ENCODE measurements around the gene NTRK3. TPM values are rescaled to one million over a fixed set of nuclear protein-coding genes. Genes with fewer than 3 reads are reported as not detected.

NTRK3 gene
- total RNA-seq, 3 donors from 2014 or later (not counting 1 experiment from before 2014, with no cell fraction given), result not detected

DNA sequence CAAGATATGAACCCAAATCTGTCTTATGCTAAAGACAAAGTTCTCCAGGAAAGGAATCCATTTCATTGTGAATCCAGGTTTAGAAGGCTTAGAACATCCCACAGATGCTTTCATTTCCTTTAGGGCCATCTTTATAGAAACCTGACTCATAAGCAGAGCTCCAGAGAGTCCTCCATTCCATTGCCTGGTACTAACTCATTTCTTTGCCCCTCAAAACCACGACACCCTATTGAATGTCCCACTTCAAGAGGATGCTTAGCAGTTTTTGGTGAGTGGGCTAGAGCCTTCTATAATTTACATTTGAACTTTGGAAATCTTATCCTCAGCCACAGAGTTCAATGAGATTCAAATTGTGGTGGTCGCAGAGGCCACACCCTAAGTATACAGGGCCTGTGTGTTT is 325.0 kb downstream of the NTRK3 start:
- WGBS (ENCODE audit: insufficient coverage), result 91% methylated on average over 1 of the region's 2 CpGs
- Histone ChIP-seq H3K9me3 (ENCODE audit: control insufficient read depth, insufficient read depth, low read length) (no peaks in the 10 kb centered on the region), H3K4me1 (ENCODE audit: control insufficient read depth, insufficient read depth, low read length) (no peaks in the 10 kb centered on the region), H3K27me3 (ENCODE audit: control insufficient read depth, insufficient read depth, low read length) (no peaks in the 10 kb centered on the region), H3K27ac (ENCODE audit: low read length) (no peak overlapping the region), H3K36me3 (ENCODE audit: control insufficient read depth, insufficient read depth, low read length) (no peaks in the 10 kb centered on the region), H3K4me3 (ENCODE audit: low read length) (no peak overlapping the region)
- H3K27me3 Mint-ChIP-seq (ENCODE audit: low read depth in 2 of 2), result no peaks in the 10 kb centered on the region
- no peak for ATAC-seq
- H3K4me1 Mint-ChIP-seq, result no peaks in the 10 kb centered on the region
- no peaks in the 10 kb centered on the region for H3K9me3 Mint-ChIP-seq
- H3K4me3 Mint-ChIP-seq, result no peak overlapping the region
- H3K36me3 Mint-ChIP-seq, result no peaks in the 10 kb centered on the region
- H3K27ac Mint-ChIP-seq, result no peak overlapping the region
- TF ChIP-seq, protein P1, sequence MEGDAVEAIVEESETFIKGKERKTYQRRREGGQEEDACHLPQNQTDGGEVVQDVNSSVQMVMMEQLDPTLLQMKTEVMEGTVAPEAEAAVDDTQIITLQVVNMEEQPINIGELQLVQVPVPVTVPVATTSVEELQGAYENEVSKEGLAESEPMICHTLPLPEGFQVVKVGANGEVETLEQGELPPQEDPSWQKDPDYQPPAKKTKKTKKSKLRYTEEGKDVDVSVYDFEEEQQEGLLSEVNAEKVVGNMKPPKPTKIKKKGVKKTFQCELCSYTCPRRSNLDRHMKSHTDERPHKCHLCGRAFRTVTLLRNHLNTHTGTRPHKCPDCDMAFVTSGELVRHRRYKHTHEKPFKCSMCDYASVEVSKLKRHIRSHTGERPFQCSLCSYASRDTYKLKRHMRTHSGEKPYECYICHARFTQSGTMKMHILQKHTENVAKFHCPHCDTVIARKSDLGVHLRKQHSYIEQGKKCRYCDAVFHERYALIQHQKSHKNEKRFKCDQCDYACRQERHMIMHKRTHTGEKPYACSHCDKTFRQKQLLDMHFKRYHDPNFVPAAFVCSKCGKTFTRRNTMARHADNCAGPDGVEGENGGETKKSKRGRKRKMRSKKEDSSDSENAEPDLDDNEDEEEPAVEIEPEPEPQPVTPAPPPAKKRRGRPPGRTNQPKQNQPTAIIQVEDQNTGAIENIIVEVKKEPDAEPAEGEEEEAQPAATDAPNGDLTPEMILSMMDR (IDR thresholded peaks at IDR 0.05), result no peak
- intact Hi-C loops (cut with micrococcal nuclease), result no loop called here
- DNase-seq, result no peak

- intact Hi-C loops (cut with micrococcal nuclease), result no loop called here
- no peak overlapping the region for H3K4me3 Mint-ChIP-seq
- no peak overlapping the region for H3K27ac Mint-ChIP-seq
- no peaks in the 10 kb centered on the region for H3K36me3 ChIP-seq (ENCODE audit: control insufficient read depth, insufficient read depth, low read length)
- ATAC-seq (no peak), DNase-seq (no peak)
- H3K27ac ChIP-seq (ENCODE audit: low read length), result no peak overlapping the region
- H3K27me3 Mint-ChIP-seq (ENCODE audit: low read depth in 2 of 2), result no peaks in the 10 kb centered on the region
- TF ChIP-seq, protein P1 (IDR thresholded peaks at IDR 0.05), result no peak
- no peaks in the 10 kb centered on the region for H3K27me3 ChIP-seq (ENCODE audit: control insufficient read depth, insufficient read depth, low read length)
- H3K4me1 Mint-ChIP-seq, result no peaks in the 10 kb centered on the region
- no peaks in the 10 kb centered on the region for H3K9me3 ChIP-seq (ENCODE audit: control insufficient read depth, insufficient read depth, low read length)
- H3K9me3 Mint-ChIP-seq, result no peaks in the 10 kb centered on the region
- 79% methylated on average over 5 of the region's 5 CpGs for WGBS (ENCODE audit: insufficient coverage)
- no peaks in the 10 kb centered on the region for H3K36me3 Mint-ChIP-seq
- H3K4me3 ChIP-seq (ENCODE audit: low read length), result no peak overlapping the region
- no peaks in the 10 kb centered on the region for H3K4me1 ChIP-seq (ENCODE audit: control insufficient read depth, insufficient read depth, low read length)
Observed at GRCh38 chr15:87930457-87930856, 326.1 kb downstream of the NTRK3 start.

DNA sequence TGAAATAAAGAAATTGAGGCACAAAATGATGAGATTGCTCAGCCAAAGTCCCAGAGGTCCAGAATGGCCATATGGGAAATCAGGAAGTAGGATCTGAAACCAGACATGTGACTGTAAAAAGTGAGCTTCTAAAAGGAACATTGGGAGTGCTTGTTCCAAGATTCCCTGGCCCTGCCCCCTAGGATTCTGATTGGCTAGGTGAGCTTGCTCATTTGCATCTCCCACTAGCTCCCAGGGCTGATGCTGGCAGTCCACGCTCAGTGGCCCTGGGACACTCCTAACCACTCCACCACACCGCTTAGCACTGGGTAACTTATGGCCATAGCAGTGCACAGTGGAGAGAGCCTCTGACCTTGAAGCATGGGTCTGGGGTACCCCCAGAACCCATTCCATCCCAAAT is 326.7 kb downstream of the NTRK3 start:
- ATAC-seq (no peak), DNase-seq (no peak)
- no peaks in the 10 kb centered on the region for H3K36me3 Mint-ChIP-seq
- H3K36me3 ChIP-seq (ENCODE audit: control insufficient read depth, insufficient read depth, low read length), result no peaks in the 10 kb centered on the region
- H3K4me3 ChIP-seq (ENCODE audit: low read length), result no peak overlapping the region
- no peaks in the 10 kb centered on the region for H3K4me1 ChIP-seq (ENCODE audit: control insufficient read depth, insufficient read depth, low read length)
- H3K4me3 Mint-ChIP-seq, result no peak overlapping the region
- H3K27ac ChIP-seq (ENCODE audit: low read length), result no peak overlapping the region
- H3K27me3 Mint-ChIP-seq (ENCODE audit: low read depth in 2 of 2), result peaks cover 0 to 2% of the 10 kb centered on the region in 2 donors
- TF ChIP-seq, protein P1 (IDR thresholded peaks at IDR 0.05), result no peak
- no peaks in the 10 kb centered on the region for H3K27me3 ChIP-seq (ENCODE audit: control insufficient read depth, insufficient read depth, low read length)
- H3K9me3 ChIP-seq (ENCODE audit: control insufficient read depth, insufficient read depth, low read length), result no peaks in the 10 kb centered on the region
- no peaks in the 10 kb centered on the region for H3K9me3 Mint-ChIP-seq
- WGBS (ENCODE audit: insufficient coverage), result 90% methylated on average over 2 of the region's 2 CpGs
- intact Hi-C loops (cut with micrococcal nuclease), result no loop called here
- H3K27ac Mint-ChIP-seq, result no peak overlapping the region
- H3K4me1 Mint-ChIP-seq, result no peaks in the 10 kb centered on the region

GRCh38 chr15:87924433-87924832 is 332.1 kb downstream of the NTRK3 start:
- no peaks in the 10 kb centered on the region for H3K4me1 Mint-ChIP-seq
- no peak for ATAC-seq
- no peaks in the 10 kb centered on the region for H3K36me3 ChIP-seq (ENCODE audit: control insufficient read depth, insufficient read depth, low read length)
- WGBS (ENCODE audit: insufficient coverage), result 83% methylated on average over 1 of the region's 1 CpG
- no peaks in the 10 kb centered on the region for H3K9me3 ChIP-seq (ENCODE audit: control insufficient read depth, insufficient read depth, low read length)
- DNase-seq, result no peak
- no peaks in the 10 kb centered on the region for H3K27me3 ChIP-seq (ENCODE audit: control insufficient read depth, insufficient read depth, low read length)
- H3K9me3 Mint-ChIP-seq, result no peaks in the 10 kb centered on the region
- intact Hi-C loops (cut with micrococcal nuclease), result no loop called here
- no peak overlapping the region for H3K4me3 Mint-ChIP-seq
- H3K27ac Mint-ChIP-seq, result no peak overlapping the region
- TF ChIP-seq, protein P1 (IDR thresholded peaks at IDR 0.05), result no peak
- H3K4me3 ChIP-seq (ENCODE audit: low read length), result no peak overlapping the region
- H3K4me1 ChIP-seq (ENCODE audit: control insufficient read depth, insufficient read depth, low read length), result no peaks in the 10 kb centered on the region
- H3K27ac ChIP-seq (ENCODE audit: low read length), result no peak overlapping the region
- H3K27me3 Mint-ChIP-seq (ENCODE audit: low read depth in 2 of 2), result peaks cover 0 to 6% of the 10 kb centered on the region in 2 donors
- no peaks in the 10 kb centered on the region for H3K36me3 Mint-ChIP-seq
